Neural cell (in vitro differentiated cells): ENCODE data around the gene ANKRD29. TPM values are rescaled to one million over a fixed set of nuclear protein-coding genes. Genes with fewer than 3 reads are reported as not detected.
A peak's percentile ranks its signal among the peaks of the same experiment; 100 is the strongest.

Source experiments
- H2AFZ ChIP-seq: fragments of 200-600, 300-800 bp; sonication (generic), shearing (Covaris generic); 2 replicates; pipeline ENCODE4 v1.6.0; 2014; ENCODE audit warnings: low read depth, mild to moderate bottlenecking, antibody characterized with exemption, low read length, moderate library complexity
- H3F3A ChIP-seq: fragments of 200-600 bp; shearing (Covaris generic); 2 replicates; pipeline ENCODE4 v1.6.1; 2016; ENCODE audit warnings: mild to moderate bottlenecking, moderate library complexity, mixed read lengths, antibody characterized with exemption, low read length; ENCODE audit not compliant: insufficient read depth, poor library complexity, severe bottlenecking
- H3K27ac ChIP-seq: fragments of 200-600, 300-800 bp; sonication (generic), shearing (Covaris generic); 2 replicates; pipeline ENCODE4 v1.5.1; 2014; ENCODE audit warnings: mild to moderate bottlenecking, low read length, moderate library complexity
- H3K27me3 ChIP-seq: fragments of 300-800, 200-600 bp; sonication (generic), shearing (Covaris generic); 2 replicates; pipeline ENCODE4 v1.6.0; 2014; ENCODE audit warnings: mild to moderate bottlenecking, low read depth, low read length, moderate library complexity; ENCODE audit not compliant: insufficient read depth
- H3K36me3 ChIP-seq: fragments of 300-800, 200-600 bp; sonication (generic), shearing (Covaris generic); 2 replicates; pipeline ENCODE4 v1.5.1; 2014; ENCODE audit warnings: mild to moderate bottlenecking, antibody characterized with exemption, low read length, moderate library complexity; ENCODE audit not compliant: insufficient read depth
- H3K4me2 ChIP-seq: fragments of 300-800, 200-600 bp; sonication (generic), shearing (Covaris generic); 2 replicates; pipeline ENCODE4 v1.6.0; 2014; ENCODE audit warnings: mild to moderate bottlenecking, low read length
- H3K4me3 ChIP-seq: fragments of 300-800, 200-600 bp; sonication (generic), shearing (Covaris generic); 2 replicates; pipeline ENCODE4 v1.5.1; 2014; ENCODE audit warnings: mild to moderate bottlenecking, low read length, moderate library complexity
- H3K79me2 ChIP-seq: fragments of 200-600 bp; shearing (Covaris generic); replicated peaks from 2 replicates; pipeline ENCODE4 v1.6.0; 2014; ENCODE audit warnings: mild to moderate bottlenecking, low read length, moderate library complexity; ENCODE audit not compliant: insufficient read depth
- H3K9ac ChIP-seq: fragments of 300-800, 200-600 bp; sonication (generic), shearing (Covaris generic); 2 replicates; pipeline ENCODE4 v1.6.1; 2016; ENCODE audit warnings: mild to moderate bottlenecking, low read length, mixed read lengths
- H3K9me2 ChIP-seq: fragments of 200-600 bp; shearing (Covaris generic); 2 replicates; pipeline ENCODE4 v1.6.1; 2016; ENCODE audit warnings: mild to moderate bottlenecking, low read length, mixed read lengths; ENCODE audit not compliant: insufficient read depth
- H3K9me3 ChIP-seq: fragments of 200-600, 300-800 bp; sonication (generic), shearing (Covaris generic); 2 replicates; pipeline ENCODE4 v1.6.1; 2016; ENCODE audit warnings: mild to moderate bottlenecking, mixed run types, low read length, moderate library complexity, mixed read lengths
- H4K20me1 ChIP-seq: fragments of 200-600 bp; shearing (Covaris generic); 2 replicates; pipeline ENCODE4 v1.6.1; 2016; ENCODE audit warnings: mild to moderate bottlenecking, mixed run types; ENCODE audit not compliant: insufficient read depth
- CTCF ChIP-seq: fragments of 450-650 bp; IDR thresholded peaks from 2 replicates; pipeline ENCODE4 v1.5.1; 2014; ENCODE audit warnings: antibody characterized with exemption, mild to moderate bottlenecking, moderate library complexity; ENCODE audit not compliant: poor library complexity, severe bottlenecking
- EP300 ChIP-seq: fragments of 450-650 bp; conservative IDR thresholded peaks from 2 replicates; pipeline ENCODE4 v1.6.1; 2014; ENCODE audit warnings: antibody characterized with exemption, mild to moderate bottlenecking, moderate library complexity; ENCODE audit not compliant: poor library complexity, severe bottlenecking
- EZH2 ChIP-seq: fragments of 200-600, 300-800 bp; shearing (Covaris generic), sonication (generic); IDR thresholded peaks from 2 replicates; pipeline ENCODE4 v1.6.1; 2014; ENCODE audit warnings: antibody characterized with exemption, low read length, borderline replicate concordance, mild to moderate bottlenecking; ENCODE audit not compliant: insufficient read depth, poor library complexity, severe bottlenecking
- MXI1 ChIP-seq: fragments of 450-650 bp; conservative IDR thresholded peaks from 2 replicates; pipeline ENCODE4 v1.6.1; 2014; ENCODE audit warnings: antibody characterized with exemption, mild to moderate bottlenecking; ENCODE audit not compliant: poor library complexity, severe bottlenecking
- POLR2AphosphoS5 ChIP-seq: IDR thresholded peaks from 2 replicates; pipeline ENCODE4 v1.6.1; 2012
- RAD21 ChIP-seq: fragments of 450-650 bp; conservative IDR thresholded peaks from 2 replicates; pipeline ENCODE4 v1.6.1; 2014; ENCODE audit warnings: antibody characterized with exemption, mild to moderate bottlenecking, moderate library complexity
- REST ChIP-seq: IDR thresholded peaks from 2 replicates; pipeline ENCODE4 v1.6.1; 2012; ENCODE audit warnings: borderline replicate concordance
- SMC3 ChIP-seq: fragments of 450-650 bp; conservative IDR thresholded peaks from 2 replicates; pipeline ENCODE4 v1.6.1; 2014; ENCODE audit warnings: antibody characterized with exemption, mild to moderate bottlenecking, moderate library complexity; ENCODE audit not compliant: poor library complexity
- TAF1 ChIP-seq: IDR thresholded peaks from 2 replicates; pipeline ENCODE4 v1.6.1; 2012; ENCODE audit warnings: low read depth
- polyA plus RNA-seq: library from polyadenylated mRNA; depleted of rRNA; stranded (reverse); fragments of >200 nt; gene quantifications from 2 replicates; pipeline ENCODE4 v1.2.3, GENCODE V29; 2014

The ANKRD29 gene
- polyA plus RNA-seq, 1 donor from 2014 or later, result 4.9 TPM

GRCh38 chr18:23623040-23623439 lies 39.7 kb downstream of the ANKRD29 start:
- H3K27ac ChIP-seq, result no peak overlapping the region
- no peaks in the 10 kb centered on the region for H3K9me3 ChIP-seq
- no peaks in the 10 kb centered on the region for H4K20me1 ChIP-seq
- H3K4me3 ChIP-seq, result no peak overlapping the region
- H3K9me2 ChIP-seq, result no peaks in the 10 kb centered on the region
- H3K27me3 ChIP-seq, result peaks cover 36% of the 10 kb centered on the region
- H3K9ac ChIP-seq, result no peak overlapping the region
- no peak overlapping the region for H2AFZ ChIP-seq
- no peaks in the 10 kb centered on the region for H3K79me2 ChIP-seq
- no peaks in the 10 kb centered on the region for H3F3A ChIP-seq
- H3K4me2 ChIP-seq, result no peak overlapping the region
- TF ChIP-seq TAF1 (no peak), EP300 (no peak), REST (no peak), RAD21 (no peak), MXI1 (no peak), POLR2AphosphoS5 (no peak), EZH2 (no peak), SMC3 (no peak), CTCF (no peak)
- H3K36me3 ChIP-seq, result no peaks in the 10 kb centered on the region

- Histone ChIP-seq H3K36me3 (no peaks in the 10 kb centered on the region), H3K4me3 (peak overlapping the region; percentile 62), H3K4me2 (no peak overlapping the region), H4K20me1 (no peaks in the 10 kb centered on the region), H3K9ac (no peak overlapping the region), H3K9me3 (no peaks in the 10 kb centered on the region), H3K27me3 (peaks cover 36% of the 10 kb centered on the region), H2AFZ (no peak overlapping the region), H3F3A (no peaks in the 10 kb centered on the region), H3K27ac (no peak overlapping the region), H3K9me2 (no peaks in the 10 kb centered on the region), H3K79me2 (no peaks in the 10 kb centered on the region)
- TF ChIP-seq POLR2AphosphoS5, result no peak
- no peak for TF ChIP-seq MXI1
- no peak for TF ChIP-seq RAD21
- TF ChIP-seq EP300, result no peak
- no peak for TF ChIP-seq EZH2
Measured at GRCh38 chr18:23619388-23619881, 43.3 kb downstream of the ANKRD29 start.
